ENCODE results near the gene DDAH2.

The DDAH2 gene

DNA sequence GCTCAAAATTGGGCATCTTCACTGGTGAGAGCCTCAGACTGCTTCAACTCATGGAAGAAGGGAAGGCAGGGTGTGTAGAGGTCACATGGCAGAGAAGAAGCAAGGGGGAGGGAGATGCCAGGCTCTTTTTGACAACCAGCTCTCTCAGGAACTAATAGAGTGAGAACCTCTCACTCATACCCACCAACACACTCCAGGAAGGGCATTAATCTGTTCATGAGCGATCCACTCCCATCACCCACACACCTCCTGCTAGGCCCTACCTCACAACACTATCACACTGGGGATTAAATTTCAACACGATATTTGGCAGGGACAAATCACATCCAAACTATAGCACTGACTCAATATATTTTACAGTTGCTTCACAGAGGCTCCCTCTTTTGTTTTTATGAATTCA, 12.7 kb upstream of the DDAH2 start:
- Mint-ChIP-seq H3K4me3 (peak overlapping the region; percentile 73), H3K27ac (peak overlapping the region; percentile 58), H3K27me3 (ENCODE audit: low read depth) (no peaks in the 10 kb centered on the region), H3K4me1 (ENCODE audit: low read depth) (peaks cover 54% of the 10 kb centered on the region), H3K9me3 (no peaks in the 10 kb centered on the region), H3K36me3 (ENCODE audit: low read depth) (peaks cover 24% of the 10 kb centered on the region)

DNA sequence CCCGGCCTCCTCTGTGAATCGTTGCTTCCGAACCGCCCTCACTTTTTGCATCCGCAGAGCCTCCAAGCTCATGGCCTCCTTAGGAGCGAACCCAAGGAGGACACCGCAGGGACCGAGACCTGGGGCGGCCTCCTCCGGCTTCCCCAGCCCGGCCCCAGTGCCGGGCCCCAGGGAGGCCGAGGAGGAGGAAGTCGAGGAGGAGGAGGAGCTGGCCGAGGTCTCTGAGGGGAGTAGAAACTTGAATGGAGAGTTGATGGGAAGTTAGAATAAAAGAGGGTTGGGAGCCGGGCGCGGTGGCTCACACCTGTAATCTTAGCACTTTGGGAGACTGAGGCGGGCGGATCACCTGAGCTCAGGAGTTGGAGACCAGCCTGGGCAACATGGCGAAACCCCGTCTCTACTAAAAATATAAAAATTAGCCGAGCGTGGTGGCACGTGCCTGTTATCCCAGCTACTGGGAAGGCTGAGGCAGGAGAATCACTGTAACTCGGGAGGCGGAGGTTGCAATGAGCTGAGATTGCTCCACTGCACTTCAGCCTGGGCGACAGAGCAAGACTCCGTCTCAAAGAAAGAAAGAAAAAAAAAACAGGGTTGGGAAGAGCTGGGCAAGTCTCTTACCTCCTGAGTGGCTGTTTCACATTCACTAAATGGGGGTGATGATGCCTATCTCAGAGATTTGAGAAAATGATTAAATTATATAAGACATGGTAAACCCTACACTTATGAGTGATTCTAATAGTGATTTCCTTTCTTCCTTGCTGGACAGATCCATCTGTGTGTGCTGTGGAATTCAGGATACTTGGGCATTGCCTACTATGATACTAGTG, 11.5 kb upstream of the DDAH2 start:
- Mint-ChIP-seq H3K27ac (peak overlapping the region; percentile 93), H3K9me3 (no peaks in the 10 kb centered on the region), H3K36me3 (ENCODE audit: low read depth) (peaks cover 29% of the 10 kb centered on the region), H3K27me3 (ENCODE audit: low read depth) (no peaks in the 10 kb centered on the region), H3K4me1 (ENCODE audit: low read depth) (peaks cover 59% of the 10 kb centered on the region), H3K4me3 (peak overlapping the region; percentile 96)

DNA sequence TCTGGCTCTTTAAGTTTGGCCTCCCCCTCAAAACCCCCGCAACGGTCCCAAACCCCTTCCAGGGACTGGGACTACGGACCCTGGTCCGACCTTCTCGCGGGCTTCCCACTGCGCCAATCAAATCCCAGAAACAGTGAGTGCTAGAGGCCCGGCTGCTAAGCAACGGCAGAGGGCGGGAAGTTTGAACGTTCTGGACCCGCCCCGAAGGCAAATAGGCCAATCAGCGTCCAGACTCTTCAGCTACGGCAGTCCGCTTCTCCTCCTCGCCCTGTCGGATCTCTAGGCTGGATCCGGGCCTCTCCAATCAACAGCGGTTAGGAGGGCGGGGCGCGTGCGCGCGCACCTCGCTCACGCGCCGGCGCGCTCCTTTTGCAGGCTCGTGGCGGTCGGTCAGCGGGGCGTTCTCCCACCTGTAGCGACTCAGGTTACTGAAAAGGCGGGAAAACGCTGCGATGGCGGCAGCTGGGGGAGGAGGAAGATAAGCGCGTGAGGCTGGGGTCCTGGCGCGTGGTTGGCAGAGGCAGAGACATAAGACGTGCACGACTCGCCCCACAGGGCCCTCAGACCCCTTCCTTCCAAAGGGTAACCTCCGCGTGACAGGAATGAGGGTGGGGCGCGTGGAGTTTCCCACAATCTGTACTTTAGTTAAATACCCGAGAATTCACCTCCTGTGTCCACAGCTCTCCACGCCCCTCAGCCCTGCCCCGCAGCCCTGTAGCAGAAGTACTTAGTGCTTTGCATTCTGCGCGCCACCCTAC, 10.7 kb upstream of the DDAH2 start, which contains the start of gene MSH5:
TSS of gene MSH5 (plus strand) at position 367 of the 758 bp plus-strand sequence. CDS start 462 bp downstream, outside the sequence.
- peak within 1 kb of the TSS; percentile 100 for H3K4me3 Mint-ChIP-seq
- peaks cover 30% of the 10 kb centered on the region for H3K36me3 Mint-ChIP-seq (ENCODE audit: low read depth)
- no peaks in the 10 kb centered on the region for H3K9me3 Mint-ChIP-seq
- H3K27ac Mint-ChIP-seq, result peak within 1 kb of the TSS; percentile 93
- H3K4me1 Mint-ChIP-seq (ENCODE audit: low read depth), result peaks cover 55% of the 10 kb centered on the region
- no peaks in the 10 kb centered on the region for H3K27me3 Mint-ChIP-seq (ENCODE audit: low read depth)

DNA sequence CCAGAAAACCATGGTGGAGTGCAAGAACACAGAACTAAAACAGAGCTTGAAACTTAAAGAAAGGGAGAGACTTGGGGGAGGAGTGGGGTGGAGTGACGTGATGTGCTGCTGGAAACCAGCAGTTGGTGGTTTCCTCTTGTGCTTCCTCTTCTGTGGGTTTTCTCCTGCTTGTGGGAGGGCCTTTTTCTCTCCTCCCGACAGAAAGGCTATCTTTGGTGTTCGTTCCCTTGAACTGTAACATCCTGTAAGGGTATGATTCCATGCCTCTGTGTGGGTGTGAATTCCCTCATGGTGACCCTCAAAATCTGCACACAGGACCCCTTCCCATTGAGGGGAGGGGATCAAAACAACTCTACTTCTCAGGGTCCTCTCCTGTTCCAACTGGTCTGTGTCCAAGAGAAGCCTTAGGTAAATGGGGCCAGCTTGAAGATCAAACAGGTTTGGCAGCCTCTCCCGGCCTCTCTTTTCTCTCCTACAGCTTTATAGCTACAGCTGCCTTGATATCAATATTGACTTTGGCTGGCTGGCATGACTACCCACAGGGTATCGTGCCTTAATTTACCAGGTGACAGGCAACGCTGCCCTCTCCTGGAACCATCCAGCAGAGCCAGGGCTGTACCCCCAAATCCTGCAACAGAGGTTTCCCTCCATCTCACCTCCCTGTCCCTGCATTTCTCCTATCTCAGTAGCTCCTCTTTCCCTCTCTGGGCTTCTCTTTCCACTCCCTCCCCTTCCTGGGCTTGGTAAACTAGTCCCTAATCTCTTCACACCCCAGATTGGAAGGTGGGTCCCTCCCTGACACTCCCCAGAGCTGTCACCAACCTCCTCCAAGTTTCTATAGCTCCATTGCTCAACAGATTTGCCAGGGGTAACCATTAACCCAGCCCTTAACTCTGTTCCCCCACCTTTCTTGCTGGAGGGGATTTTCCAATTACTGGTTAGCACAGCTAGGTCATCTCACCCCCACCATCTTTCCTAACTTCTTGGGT, 9.2 kb upstream of the DDAH2 start:
- H3K27me3 Mint-ChIP-seq (ENCODE audit: low read depth), result no peaks in the 10 kb centered on the region
- H3K36me3 Mint-ChIP-seq (ENCODE audit: low read depth), result peaks cover 39% of the 10 kb centered on the region
- peak overlapping the region; percentile 93 for H3K27ac Mint-ChIP-seq
- H3K4me1 Mint-ChIP-seq (ENCODE audit: low read depth), result peaks cover 64% of the 10 kb centered on the region
- peak overlapping the region; percentile 100 for H3K4me3 Mint-ChIP-seq
- no peaks in the 10 kb centered on the region for H3K9me3 Mint-ChIP-seq

DNA sequence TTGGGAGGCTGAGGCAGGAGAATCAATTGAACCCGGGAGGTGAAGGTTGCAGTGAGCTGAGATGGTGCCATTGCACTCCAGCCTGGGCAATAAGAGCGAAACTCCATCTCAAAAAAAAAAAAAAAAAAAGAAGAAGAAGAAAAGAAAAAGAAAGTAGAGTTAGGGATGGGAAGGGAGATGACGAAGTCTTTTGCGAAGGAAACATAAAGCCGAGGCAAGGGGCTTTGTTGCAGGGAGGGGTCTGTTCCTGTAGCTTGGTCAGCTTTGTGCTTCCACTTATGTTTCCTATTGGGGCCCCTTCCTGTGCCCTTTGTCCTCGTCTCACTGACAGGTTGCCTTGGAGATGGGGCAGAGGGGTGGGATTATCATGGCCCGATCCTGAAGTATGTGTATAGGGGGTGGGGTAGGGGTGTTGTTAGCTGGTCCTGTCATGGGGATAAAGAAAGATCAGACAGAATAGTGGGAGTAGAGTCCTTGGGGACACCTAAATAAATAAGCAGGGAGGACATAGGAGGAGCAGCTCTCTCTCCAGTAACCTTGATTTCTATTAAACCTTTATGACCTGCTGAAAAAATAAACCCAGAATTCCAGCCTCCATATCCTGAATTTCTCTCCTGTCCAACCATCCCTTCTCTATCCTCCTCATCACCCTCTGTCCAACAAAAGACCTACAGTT, 8.4 kb upstream of the DDAH2 start:
- Mint-ChIP-seq H3K9me3 (no peaks in the 10 kb centered on the region), H3K4me1 (ENCODE audit: low read depth) (peaks cover 64% of the 10 kb centered on the region), H3K27me3 (ENCODE audit: low read depth) (no peaks in the 10 kb centered on the region), H3K27ac (peak overlapping the region; percentile 93), H3K36me3 (ENCODE audit: low read depth) (peaks cover 35% of the 10 kb centered on the region), H3K4me3 (peak overlapping the region; percentile 100)

DNA sequence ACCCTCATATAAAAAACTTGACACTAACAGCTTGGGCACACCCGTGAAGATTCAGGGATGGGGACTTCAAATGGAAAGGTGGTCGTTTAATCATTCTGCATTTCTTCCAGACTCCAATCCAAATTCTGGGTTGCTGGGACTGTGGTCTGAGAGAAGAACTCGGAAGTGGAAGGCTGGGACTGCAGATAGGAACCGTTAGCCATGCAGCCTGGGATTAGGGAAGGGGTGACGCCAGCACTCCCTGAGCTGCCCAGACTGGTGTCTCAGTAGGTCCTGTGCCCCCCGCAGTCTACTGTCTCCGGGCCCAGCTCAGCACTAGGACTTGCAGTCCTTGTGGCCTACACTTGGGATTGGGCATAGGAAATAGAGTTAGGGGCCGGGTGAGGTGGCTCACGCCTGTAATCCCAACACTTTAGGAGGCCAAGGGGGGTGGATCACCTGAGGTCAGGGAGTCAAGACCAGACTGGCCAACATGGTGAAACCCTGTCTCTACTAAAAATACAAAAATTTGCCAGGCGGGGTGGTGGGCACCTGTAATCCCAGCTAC, 7.7 kb upstream of the DDAH2 start:
- peak overlapping the region; percentile 100 for H3K4me3 Mint-ChIP-seq
- H3K9me3 Mint-ChIP-seq, result no peaks in the 10 kb centered on the region
- H3K27ac Mint-ChIP-seq, result peak overlapping the region; percentile 93
- H3K27me3 Mint-ChIP-seq (ENCODE audit: low read depth), result no peaks in the 10 kb centered on the region
- H3K4me1 Mint-ChIP-seq (ENCODE audit: low read depth), result peaks cover 66% of the 10 kb centered on the region
- H3K36me3 Mint-ChIP-seq (ENCODE audit: low read depth), result peaks cover 38% of the 10 kb centered on the region

DNA sequence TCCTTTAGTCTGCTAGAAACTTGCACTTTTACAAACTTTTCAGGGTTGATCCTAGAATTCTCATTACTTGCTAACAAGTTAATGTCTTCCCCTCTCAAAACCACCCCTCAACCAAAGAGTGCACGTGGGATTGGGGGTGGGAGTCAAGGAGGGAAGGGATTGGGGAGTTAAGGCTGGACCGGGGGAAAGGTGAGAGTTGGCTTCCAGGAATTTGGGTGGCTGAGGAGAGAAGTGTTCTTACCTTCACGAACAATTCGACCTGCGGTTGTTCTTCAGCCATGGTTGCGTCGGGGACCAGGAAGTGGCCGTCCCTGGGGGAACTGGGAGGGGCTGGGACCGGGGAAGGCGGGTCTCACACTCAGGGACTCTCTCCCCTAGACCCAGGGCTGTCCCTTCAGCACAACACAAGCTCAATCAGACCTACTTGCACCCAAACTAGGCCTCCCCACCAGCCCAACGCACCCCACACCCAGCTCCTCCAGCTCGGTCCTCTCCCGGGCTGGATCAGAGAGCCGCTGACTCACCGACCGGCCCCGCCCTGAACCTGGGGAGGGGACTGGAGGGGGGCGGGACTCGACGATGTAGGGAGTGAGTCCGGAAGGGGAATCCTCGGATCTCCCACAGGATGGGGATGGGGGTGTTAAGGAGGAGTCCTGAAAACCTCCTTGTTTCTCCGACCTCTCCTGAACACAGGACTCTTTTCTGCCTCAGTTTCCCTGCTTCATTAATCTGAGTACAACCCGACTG, 7.1 kb upstream of the DDAH2 start, which contains the start of gene CLIC1:
TSS of gene CLIC1 (minus strand) at position 510 of the 747 bp plus-strand sequence. CDS start at position 280, 230 bp downstream.
- H3K4me3 Mint-ChIP-seq, result peak within 1 kb of the TSS; percentile 100
- H3K27me3 Mint-ChIP-seq (ENCODE audit: low read depth), result no peaks in the 10 kb centered on the region
- peaks cover 38% of the 10 kb centered on the region for H3K36me3 Mint-ChIP-seq (ENCODE audit: low read depth)
- no peaks in the 10 kb centered on the region for H3K9me3 Mint-ChIP-seq
- H3K4me1 Mint-ChIP-seq (ENCODE audit: low read depth), result peaks cover 60% of the 10 kb centered on the region
- H3K27ac Mint-ChIP-seq, result peak within 1 kb of the TSS; percentile 93

DNA sequence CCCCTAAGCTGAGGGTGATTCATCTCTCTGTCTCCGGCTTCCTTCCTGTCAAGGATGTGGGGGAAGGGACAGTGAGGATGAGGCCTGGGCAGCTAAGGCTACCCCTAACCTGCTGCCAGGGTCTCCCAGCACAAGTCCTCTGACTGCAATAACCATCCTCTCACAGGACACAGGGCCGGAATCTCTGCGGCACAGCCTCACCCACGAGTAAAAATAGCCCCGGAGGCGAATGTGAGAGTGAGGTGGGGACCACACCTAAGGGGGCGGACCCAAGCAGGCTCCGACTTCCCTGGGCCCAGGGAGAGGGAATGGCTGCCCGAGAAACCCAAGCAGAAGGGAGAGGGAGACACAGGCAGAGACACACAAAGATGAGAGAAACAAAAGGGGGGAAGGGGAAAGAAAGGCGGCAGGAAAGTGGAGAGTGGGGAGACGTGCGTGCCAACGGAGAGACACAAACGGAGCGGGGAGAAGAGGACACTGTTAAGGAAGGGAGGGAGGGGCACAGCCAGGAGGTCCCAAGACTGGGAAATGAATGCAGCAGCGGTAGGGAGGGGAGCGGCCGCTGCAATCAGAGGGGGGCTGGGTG, 5.8 kb upstream of the DDAH2 start:
- Mint-ChIP-seq H3K27ac (peak overlapping the region; percentile 93), H3K9me3 (no peaks in the 10 kb centered on the region), H3K36me3 (ENCODE audit: low read depth) (peaks cover 47% of the 10 kb centered on the region), H3K4me3 (peak overlapping the region; percentile 100), H3K4me1 (ENCODE audit: low read depth) (peaks cover 55% of the 10 kb centered on the region), H3K27me3 (ENCODE audit: low read depth) (no peaks in the 10 kb centered on the region)

DNA sequence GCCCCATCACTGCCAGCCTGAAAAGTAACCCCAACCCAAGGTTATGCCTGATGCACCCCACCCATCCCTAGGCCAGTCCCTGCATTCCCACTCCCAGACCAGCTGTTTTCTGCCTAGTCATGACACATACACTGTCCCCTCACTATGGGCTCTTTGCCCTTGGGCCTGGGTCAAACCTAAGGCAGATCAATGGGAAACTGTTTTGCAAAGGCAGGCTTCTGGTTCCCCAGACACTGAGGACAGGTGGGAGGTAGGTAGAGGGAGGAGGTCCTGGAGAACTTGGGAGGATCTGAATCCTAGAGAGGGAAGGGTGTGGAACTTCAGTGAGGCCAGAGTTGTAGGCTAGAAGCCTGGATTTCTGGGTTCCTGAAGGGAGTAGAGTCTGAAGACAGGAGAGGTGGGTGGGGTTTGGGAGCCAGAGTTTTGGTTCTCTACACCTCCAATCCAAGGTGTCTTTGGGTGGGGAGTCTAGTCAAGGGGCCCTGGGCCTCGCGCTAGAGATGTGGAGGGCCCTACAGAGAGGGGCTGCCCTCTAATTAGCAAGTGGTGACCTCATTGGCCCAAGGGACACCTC, 5.2 kb upstream of the DDAH2 start:
- H3K27ac Mint-ChIP-seq, result peak overlapping the region; percentile 93

DNA sequence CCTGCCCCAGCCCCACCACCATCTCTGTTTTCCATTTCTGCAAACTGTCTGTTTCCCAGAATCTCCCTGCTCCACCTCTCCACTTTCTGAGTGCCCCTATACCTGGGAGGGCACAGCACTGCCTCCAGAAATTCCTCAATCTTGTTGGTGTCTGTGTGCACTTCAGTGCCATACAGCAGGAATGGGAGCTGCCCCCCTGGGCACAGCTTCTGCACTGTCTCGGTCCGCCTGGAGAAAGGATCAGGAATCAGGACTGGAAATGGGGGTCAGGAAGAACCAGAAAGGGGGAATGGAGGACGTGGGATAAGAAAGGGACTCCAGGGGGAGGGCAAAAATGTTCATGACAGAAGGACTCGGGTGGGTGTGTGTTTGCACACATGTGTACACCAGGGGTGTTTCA, 4.6 kb upstream of the DDAH2 start:
- no peaks in the 10 kb centered on the region for H3K27me3 Mint-ChIP-seq (ENCODE audit: low read depth)
- H3K27ac Mint-ChIP-seq, result peak overlapping the region; percentile 93
- peaks cover 49% of the 10 kb centered on the region for H3K4me1 Mint-ChIP-seq (ENCODE audit: low read depth)
- H3K4me3 Mint-ChIP-seq, result peak overlapping the region; percentile 100
- H3K36me3 Mint-ChIP-seq (ENCODE audit: low read depth), result peaks cover 49% of the 10 kb centered on the region
- H3K9me3 Mint-ChIP-seq, result no peaks in the 10 kb centered on the region

More for the DNA sequence above, 5.2 kb upstream of the DDAH2 start:
- H3K4me1 Mint-ChIP-seq (ENCODE audit: low read depth), result peaks cover 51% of the 10 kb centered on the region
- H3K4me3 Mint-ChIP-seq, result peak overlapping the region; percentile 100
- H3K27me3 Mint-ChIP-seq (ENCODE audit: low read depth), result no peaks in the 10 kb centered on the region
- H3K9me3 Mint-ChIP-seq, result no peaks in the 10 kb centered on the region
- peaks cover 47% of the 10 kb centered on the region for H3K36me3 Mint-ChIP-seq (ENCODE audit: low read depth)

DNA sequence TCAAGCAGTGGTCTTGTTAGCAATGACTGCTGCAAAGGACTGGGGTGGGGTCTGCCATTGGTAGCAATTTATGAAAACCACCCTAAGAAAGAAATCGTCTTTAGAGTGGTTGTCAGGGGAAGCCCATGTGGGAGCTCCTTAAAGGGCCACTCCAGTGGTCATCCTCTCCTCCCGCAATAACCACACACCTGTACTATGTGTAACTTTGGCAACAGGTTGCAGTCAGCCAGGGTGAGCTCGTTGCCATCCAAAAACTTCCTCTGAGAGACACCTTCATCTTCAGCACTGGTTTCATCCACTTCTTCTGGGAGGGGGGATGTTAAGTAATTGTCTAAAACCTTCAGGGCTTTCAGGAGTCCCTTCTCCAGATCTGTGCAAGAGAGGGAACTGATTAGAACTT, 2.9 kb upstream of the DDAH2 start:
- Mint-ChIP-seq H3K4me3 (no peak overlapping the region), H3K9me3 (no peaks in the 10 kb centered on the region), H3K36me3 (ENCODE audit: low read depth) (peaks cover 50% of the 10 kb centered on the region), H3K4me1 (ENCODE audit: low read depth) (peaks cover 40% of the 10 kb centered on the region), H3K27ac (no peak overlapping the region), H3K27me3 (ENCODE audit: low read depth) (no peaks in the 10 kb centered on the region)

DNA sequence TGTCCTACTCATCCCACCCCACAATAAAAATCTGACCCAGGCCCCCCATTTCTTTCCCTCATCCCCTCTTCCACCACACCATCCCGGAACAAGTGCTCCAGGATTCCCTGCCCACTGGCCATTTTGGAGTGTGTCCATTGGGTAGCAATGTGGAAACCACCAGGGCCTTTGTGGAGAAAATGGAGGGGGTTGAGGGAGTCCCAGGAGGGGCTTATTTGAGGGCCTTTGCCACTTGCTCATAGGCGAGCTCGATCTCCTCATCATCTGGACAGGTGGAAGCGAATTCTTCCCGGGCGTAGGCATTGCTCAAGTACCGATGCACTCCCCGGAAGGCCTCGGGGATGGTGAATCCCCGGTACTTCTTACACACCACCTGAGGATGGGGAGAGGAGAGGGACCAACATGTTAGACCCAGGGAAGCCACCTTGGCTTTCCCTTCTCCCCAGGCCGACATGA, 1.6 kb upstream of the DDAH2 start:
- H3K36me3 Mint-ChIP-seq (ENCODE audit: low read depth), result peaks cover 52% of the 10 kb centered on the region
- H3K27ac Mint-ChIP-seq, result peak overlapping the region; percentile 76

More for the DNA sequence above, 1.6 kb upstream of the DDAH2 start:
- H3K4me3 Mint-ChIP-seq, result peak overlapping the region; percentile 97
- peaks cover 47% of the 10 kb centered on the region for H3K4me1 Mint-ChIP-seq (ENCODE audit: low read depth)
- no peaks in the 10 kb centered on the region for H3K27me3 Mint-ChIP-seq (ENCODE audit: low read depth)
- no peaks in the 10 kb centered on the region for H3K9me3 Mint-ChIP-seq
